Astrocyte (in vitro differentiated cells and primary cell): ENCODE measurements around the gene INSIG2. TPM values are rescaled to one million over a fixed set of nuclear protein-coding genes. Genes with fewer than 3 reads are reported as not detected.
A peak's percentile ranks its signal among the peaks of the same experiment; 100 is the strongest.

Experiments used
- DNase-seq: peaks from one replicate; pipeline ENCODE4 v3.0.0-alpha.2; 2010; ENCODE audit warnings: low read depth
- FAIRE-seq: peaks from 2 replicates; lab custom pipeline; 2011; peaks lifted over from hg19 to GRCh38; lab: Jason Lieb, UNC
- H2AFZ ChIP-seq: 2 replicates; pipeline ENCODE4 v1.6.0; 2012; ENCODE audit warnings: low read depth, low read length, inconsistent platforms
- H3K27ac ChIP-seq: 2 replicates; pipeline ENCODE4 v1.5.1; 2011; ENCODE audit warnings: low read depth, low read length, inconsistent platforms
- H3K27me3 ChIP-seq: 2 replicates; pipeline ENCODE4 v1.6.0; 2011; ENCODE audit warnings: low read length, inconsistent platforms; ENCODE audit not compliant: insufficient read depth
- H3K36me3 ChIP-seq: 2 replicates; pipeline ENCODE4 v1.5.1; 2011; ENCODE audit warnings: low read length, inconsistent platforms; ENCODE audit not compliant: insufficient read depth
- H3K4me1 ChIP-seq: 2 replicates; pipeline ENCODE4 v1.5.1; 2011; ENCODE audit warnings: low read length, inconsistent platforms; ENCODE audit not compliant: insufficient read depth
- H3K4me2 ChIP-seq: 2 replicates; pipeline ENCODE4 v1.6.0; 2012; ENCODE audit warnings: low read length, inconsistent platforms
- H3K4me3 ChIP-seq: 2 replicates; pipeline ENCODE4 v1.5.1; 2011; ENCODE audit warnings: low read depth, mild to moderate bottlenecking, low read length, inconsistent platforms; ENCODE audit not compliant: insufficient read depth
- H3K79me2 ChIP-seq: 2 replicates; pipeline ENCODE4 v1.6.0; 2012; ENCODE audit warnings: mild to moderate bottlenecking, low read length, inconsistent platforms; ENCODE audit not compliant: insufficient read depth
- H3K9ac ChIP-seq: 2 replicates; pipeline ENCODE4 v1.6.0; 2012; ENCODE audit warnings: mild to moderate bottlenecking, low read length, inconsistent platforms
- H3K9me3 ChIP-seq: 2 replicates; pipeline ENCODE4 v1.5.1; 2012; ENCODE audit warnings: low read depth, mild to moderate bottlenecking, low read length, inconsistent platforms; ENCODE audit not compliant: insufficient read depth
- H4K20me1 ChIP-seq: 2 replicates; pipeline ENCODE4 v1.6.0; 2012; ENCODE audit warnings: low read length, inconsistent platforms; ENCODE audit not compliant: insufficient read depth
- H3K27ac Mint-ChIP-seq: one replicate; pipeline ENCODE4 v1.8.0; 2021; ENCODE audit warnings: mild to moderate bottlenecking, mixed read lengths; ENCODE audit not compliant: unreplicated experiment
- H3K27me3 Mint-ChIP-seq: one replicate; pipeline ENCODE4 v1.8.0; 2021; ENCODE audit warnings: low read depth, mixed read lengths; ENCODE audit not compliant: unreplicated experiment
- H3K36me3 Mint-ChIP-seq: one replicate; pipeline ENCODE4 v1.8.0; 2021; ENCODE audit warnings: low read depth, mixed read lengths; ENCODE audit not compliant: unreplicated experiment
- H3K4me1 Mint-ChIP-seq: one replicate; pipeline ENCODE4 v1.8.0; 2021; ENCODE audit warnings: low read depth, mixed read lengths; ENCODE audit not compliant: unreplicated experiment
- H3K4me3 Mint-ChIP-seq: one replicate; pipeline ENCODE4 v1.8.0; 2021; ENCODE audit warnings: mild to moderate bottlenecking, moderate library complexity, mixed read lengths; ENCODE audit not compliant: unreplicated experiment
- H3K9me3 Mint-ChIP-seq: one replicate; pipeline ENCODE4 v1.8.0; 2021; ENCODE audit warnings: mild to moderate bottlenecking, mixed read lengths; ENCODE audit not compliant: unreplicated experiment
- CTCF ChIP-seq: IDR thresholded peaks from 2 replicates; pipeline ENCODE4 v1.5.1; 2011; ENCODE audit warnings: low read depth, mild to moderate bottlenecking, inconsistent platforms, low read length, moderate library complexity; ENCODE audit not compliant: insufficient read depth
- EZH2 ChIP-seq: IDR thresholded peaks from 2 replicates; pipeline ENCODE4 v1.6.1; 2012; ENCODE audit warnings: mild to moderate bottlenecking, low read length, inconsistent platforms; ENCODE audit not compliant: insufficient read depth
- total RNA-seq: library from RNA; stranded (reverse); gene quantifications from 2 replicates; pipeline ENCODE4 v1.2.1, GENCODE V29; 2021

The INSIG2 gene
- total RNA-seq, 1 donor from 2014 or later = 32.2 TPM

GRCh38 chr2:118102433-118103082 is 14.3 kb downstream of the INSIG2 start:
- DNase-seq (peak; percentile 33), FAIRE-seq (no peak)
- no peak overlapping the region for H3K4me2 ChIP-seq
- TF ChIP-seq EZH2 (no peak), CTCF (no peak)
- Mint-ChIP-seq H3K27me3 (no peaks in the 10 kb centered on the region), H3K36me3 (peaks cover 17% of the 10 kb centered on the region), H3K4me3 (no peak overlapping the region), H3K4me1 (no peaks in the 10 kb centered on the region), H3K9me3 (no peaks in the 10 kb centered on the region), H3K27ac (no peak overlapping the region)
- H3K4me1 ChIP-seq = peaks cover 4% of the 10 kb centered on the region
- no peak overlapping the region for H3K4me3 ChIP-seq
- H3K9me3 ChIP-seq = no peaks in the 10 kb centered on the region
- no peak overlapping the region for H3K9ac ChIP-seq
- H2AFZ ChIP-seq = no peak overlapping the region
- H3K79me2 ChIP-seq = peaks cover 7% of the 10 kb centered on the region
- no peak overlapping the region for H3K27ac ChIP-seq
- no peaks in the 10 kb centered on the region for H3K27me3 ChIP-seq
- H3K36me3 ChIP-seq = peaks cover 3% of the 10 kb centered on the region
- H4K20me1 ChIP-seq = peaks cover 11% of the 10 kb centered on the region

- Histone ChIP-seq H4K20me1 (peaks cover 5% of the 10 kb centered on the region), H3K9me3 (no peaks in the 10 kb centered on the region), H3K79me2 (no peaks in the 10 kb centered on the region), H3K4me1 (peaks cover 4% of the 10 kb centered on the region), H3K9ac (no peak overlapping the region), H3K4me3 (no peak overlapping the region), H3K36me3 (no peaks in the 10 kb centered on the region), H3K27ac (no peak overlapping the region), H3K4me2 (no peak overlapping the region), H3K27me3 (no peaks in the 10 kb centered on the region), H2AFZ (no peak overlapping the region)
- H3K27me3 Mint-ChIP-seq = no peaks in the 10 kb centered on the region
- H3K36me3 Mint-ChIP-seq = peaks cover 17% of the 10 kb centered on the region
- peaks cover 5% of the 10 kb centered on the region for H3K4me1 Mint-ChIP-seq
- peak overlapping the region; percentile 11 for H3K27ac Mint-ChIP-seq
- H3K9me3 Mint-ChIP-seq = no peaks in the 10 kb centered on the region
- no peak for TF ChIP-seq CTCF
- H3K4me3 Mint-ChIP-seq = no peak overlapping the region
- DNase-seq = no peak
- no peak for FAIRE-seq
Measured at GRCh38 chr2:118103951-118104940, 16.0 kb downstream of the INSIG2 start.
